Astrocyte (in vitro differentiated cells and primary cell): ENCODE data around the gene XAF1. TPM values are rescaled to one million over a fixed set of nuclear protein-coding genes. Genes with fewer than 3 reads are reported as not detected.

Source experiments
- DNase-seq: peaks from one replicate; pipeline ENCODE4 v3.0.0-alpha.2; 2010; ENCODE audit warnings: low read depth
- FAIRE-seq: peaks from 2 replicates; lab custom pipeline; 2011; peaks lifted over from hg19 to GRCh38; lab: Jason Lieb, UNC
- H2AFZ ChIP-seq: 2 replicates; pipeline ENCODE4 v1.6.0; 2012; ENCODE audit warnings: low read depth, low read length, inconsistent platforms
- H3K27ac ChIP-seq: 2 replicates; pipeline ENCODE4 v1.5.1; 2011; ENCODE audit warnings: low read depth, low read length, inconsistent platforms
- H3K27me3 ChIP-seq: 2 replicates; pipeline ENCODE4 v1.6.0; 2011; ENCODE audit warnings: low read length, inconsistent platforms; ENCODE audit not compliant: insufficient read depth
- H3K36me3 ChIP-seq: 2 replicates; pipeline ENCODE4 v1.5.1; 2011; ENCODE audit warnings: low read length, inconsistent platforms; ENCODE audit not compliant: insufficient read depth
- H3K4me1 ChIP-seq: 2 replicates; pipeline ENCODE4 v1.5.1; 2011; ENCODE audit warnings: low read length, inconsistent platforms; ENCODE audit not compliant: insufficient read depth
- H3K4me2 ChIP-seq: 2 replicates; pipeline ENCODE4 v1.6.0; 2012; ENCODE audit warnings: low read length, inconsistent platforms
- H3K4me3 ChIP-seq: 2 replicates; pipeline ENCODE4 v1.5.1; 2011; ENCODE audit warnings: low read depth, mild to moderate bottlenecking, low read length, inconsistent platforms; ENCODE audit not compliant: insufficient read depth
- H3K79me2 ChIP-seq: 2 replicates; pipeline ENCODE4 v1.6.0; 2012; ENCODE audit warnings: mild to moderate bottlenecking, low read length, inconsistent platforms; ENCODE audit not compliant: insufficient read depth
- H3K9ac ChIP-seq: 2 replicates; pipeline ENCODE4 v1.6.0; 2012; ENCODE audit warnings: mild to moderate bottlenecking, low read length, inconsistent platforms
- H3K9me3 ChIP-seq: 2 replicates; pipeline ENCODE4 v1.5.1; 2012; ENCODE audit warnings: low read depth, mild to moderate bottlenecking, low read length, inconsistent platforms; ENCODE audit not compliant: insufficient read depth
- H4K20me1 ChIP-seq: 2 replicates; pipeline ENCODE4 v1.6.0; 2012; ENCODE audit warnings: low read length, inconsistent platforms; ENCODE audit not compliant: insufficient read depth
- H3K27ac Mint-ChIP-seq: one replicate; pipeline ENCODE4 v1.8.0; 2021; ENCODE audit warnings: mild to moderate bottlenecking, mixed read lengths; ENCODE audit not compliant: unreplicated experiment
- H3K27me3 Mint-ChIP-seq: one replicate; pipeline ENCODE4 v1.8.0; 2021; ENCODE audit warnings: low read depth, mixed read lengths; ENCODE audit not compliant: unreplicated experiment
- H3K36me3 Mint-ChIP-seq: one replicate; pipeline ENCODE4 v1.8.0; 2021; ENCODE audit warnings: low read depth, mixed read lengths; ENCODE audit not compliant: unreplicated experiment
- H3K4me1 Mint-ChIP-seq: one replicate; pipeline ENCODE4 v1.8.0; 2021; ENCODE audit warnings: low read depth, mixed read lengths; ENCODE audit not compliant: unreplicated experiment
- H3K4me3 Mint-ChIP-seq: one replicate; pipeline ENCODE4 v1.8.0; 2021; ENCODE audit warnings: mild to moderate bottlenecking, moderate library complexity, mixed read lengths; ENCODE audit not compliant: unreplicated experiment
- H3K9me3 Mint-ChIP-seq: one replicate; pipeline ENCODE4 v1.8.0; 2021; ENCODE audit warnings: mild to moderate bottlenecking, mixed read lengths; ENCODE audit not compliant: unreplicated experiment
- EZH2 ChIP-seq: IDR thresholded peaks from 2 replicates; pipeline ENCODE4 v1.6.1; 2012; ENCODE audit warnings: mild to moderate bottlenecking, low read length, inconsistent platforms; ENCODE audit not compliant: insufficient read depth
- total RNA-seq: library from RNA; stranded (reverse); gene quantifications from 2 replicates; pipeline ENCODE4 v1.2.1, GENCODE V29; 2021
- TF ChIP-seq, protein P1 (sequence below): IDR thresholded peaks from 2 replicates; pipeline ENCODE4 v1.5.1; 2011; ENCODE audit warnings: low read depth, mild to moderate bottlenecking, inconsistent platforms, low read length, moderate library complexity; ENCODE audit not compliant: insufficient read depth

Gene XAF1
- total RNA-seq, 1 donor from 2014 or later = 50.9 TPM

DNA sequence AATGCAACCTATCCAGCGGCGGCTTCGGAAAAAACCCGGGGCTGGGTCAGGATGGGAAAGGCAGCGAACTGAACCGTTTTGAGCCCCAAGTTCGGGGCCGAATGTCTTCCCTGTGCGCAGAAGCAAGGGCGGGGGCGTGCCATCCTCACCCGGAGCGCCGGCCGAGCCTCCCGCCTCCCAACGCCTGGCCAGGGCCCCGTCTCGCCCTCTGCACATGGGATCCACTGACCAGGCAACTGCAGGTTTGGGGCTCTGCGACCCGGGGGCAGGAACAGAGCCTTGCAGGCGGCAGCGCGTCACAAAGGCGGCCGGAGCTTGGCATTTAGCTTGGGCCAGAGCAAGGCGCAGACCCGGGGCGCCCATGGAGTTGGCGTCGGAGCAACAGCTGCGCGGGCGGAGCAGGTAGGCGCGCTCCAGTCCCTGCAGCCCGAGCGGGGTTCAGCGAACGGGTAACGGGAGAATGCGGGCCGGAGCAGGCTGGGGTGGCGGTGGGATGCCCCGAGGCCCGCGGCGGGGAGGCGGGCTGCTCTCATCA, 20.1 kb downstream of the XAF1 start, which contains the start of gene FBXO39:
Gene FBXO39, plus strand, starts transcription at position 345 of the 535 bp plus-strand sequence. CDS start 3,654 bp downstream, outside the sequence.
- H3K27me3 Mint-ChIP-seq = peaks cover 47% of the 10 kb centered on the region

GRCh38 chr17:6779411-6779810, 23.6 kb downstream of the XAF1 start:
- TF ChIP-seq EZH2 = no peak
- Histone ChIP-seq H3K9me3 (peaks cover 3% of the 10 kb centered on the region), H2AFZ (no peak overlapping the region), H3K4me2 (no peak overlapping the region), H3K79me2 (no peaks in the 10 kb centered on the region), H3K27me3 (peaks cover 15% of the 10 kb centered on the region), H3K36me3 (no peaks in the 10 kb centered on the region), H3K9ac (no peak overlapping the region), H3K4me3 (no peak overlapping the region), H4K20me1 (no peaks in the 10 kb centered on the region), H3K4me1 (no peaks in the 10 kb centered on the region), H3K27ac (no peak overlapping the region)
- Mint-ChIP-seq H3K9me3 (peaks cover 42% of the 10 kb centered on the region), H3K4me3 (no peak overlapping the region), H3K27me3 (peaks cover 55% of the 10 kb centered on the region), H3K36me3 (peaks cover 40% of the 10 kb centered on the region), H3K27ac (no peak overlapping the region), H3K4me1 (peaks cover 2% of the 10 kb centered on the region)
- DNase-seq (no peak), FAIRE-seq (no peak)

More for the DNA sequence above, 20.1 kb downstream of the XAF1 start, which contains the start of gene FBXO39:
- Histone ChIP-seq H3K36me3 (no peaks in the 10 kb centered on the region), H3K79me2 (no peaks in the 10 kb centered on the region), H3K27ac (no peak within 1 kb of the TSS), H3K9ac (no peak within 1 kb of the TSS), H3K27me3 (peaks cover 15% of the 10 kb centered on the region), H2AFZ (peak within 1 kb of the TSS; percentile 56), H3K4me1 (no peaks in the 10 kb centered on the region), H4K20me1 (no peaks in the 10 kb centered on the region), H3K9me3 (peaks cover 3% of the 10 kb centered on the region), H3K4me3 (no peak within 1 kb of the TSS), H3K4me2 (peak within 1 kb of the TSS; percentile 65)
- DNase-seq (no peak), FAIRE-seq (no peak)
- peaks cover 2% of the 10 kb centered on the region for H3K4me1 Mint-ChIP-seq
- peaks cover 53% of the 10 kb centered on the region for H3K9me3 Mint-ChIP-seq
- H3K36me3 Mint-ChIP-seq = peaks cover 62% of the 10 kb centered on the region
- no peak within 1 kb of the TSS for H3K4me3 Mint-ChIP-seq
- TF ChIP-seq, protein P1, sequence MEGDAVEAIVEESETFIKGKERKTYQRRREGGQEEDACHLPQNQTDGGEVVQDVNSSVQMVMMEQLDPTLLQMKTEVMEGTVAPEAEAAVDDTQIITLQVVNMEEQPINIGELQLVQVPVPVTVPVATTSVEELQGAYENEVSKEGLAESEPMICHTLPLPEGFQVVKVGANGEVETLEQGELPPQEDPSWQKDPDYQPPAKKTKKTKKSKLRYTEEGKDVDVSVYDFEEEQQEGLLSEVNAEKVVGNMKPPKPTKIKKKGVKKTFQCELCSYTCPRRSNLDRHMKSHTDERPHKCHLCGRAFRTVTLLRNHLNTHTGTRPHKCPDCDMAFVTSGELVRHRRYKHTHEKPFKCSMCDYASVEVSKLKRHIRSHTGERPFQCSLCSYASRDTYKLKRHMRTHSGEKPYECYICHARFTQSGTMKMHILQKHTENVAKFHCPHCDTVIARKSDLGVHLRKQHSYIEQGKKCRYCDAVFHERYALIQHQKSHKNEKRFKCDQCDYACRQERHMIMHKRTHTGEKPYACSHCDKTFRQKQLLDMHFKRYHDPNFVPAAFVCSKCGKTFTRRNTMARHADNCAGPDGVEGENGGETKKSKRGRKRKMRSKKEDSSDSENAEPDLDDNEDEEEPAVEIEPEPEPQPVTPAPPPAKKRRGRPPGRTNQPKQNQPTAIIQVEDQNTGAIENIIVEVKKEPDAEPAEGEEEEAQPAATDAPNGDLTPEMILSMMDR = no peak
- no peak for TF ChIP-seq EZH2
- H3K27ac Mint-ChIP-seq = no peak within 1 kb of the TSS

GRCh38 chr17:6780001-6780400, 24.2 kb downstream of the XAF1 start:
- H3K27me3 ChIP-seq = peaks cover 15% of the 10 kb centered on the region
- peaks cover 36% of the 10 kb centered on the region for H3K36me3 Mint-ChIP-seq
- H3K27me3 Mint-ChIP-seq = peaks cover 51% of the 10 kb centered on the region

More at GRCh38 chr17:6780001-6780400, 24.2 kb downstream of the XAF1 start:
- Histone ChIP-seq H3K4me2 (no peak overlapping the region), H4K20me1 (no peaks in the 10 kb centered on the region), H3K36me3 (no peaks in the 10 kb centered on the region), H3K9ac (no peak overlapping the region), H2AFZ (no peak overlapping the region), H3K9me3 (no peaks in the 10 kb centered on the region), H3K79me2 (no peaks in the 10 kb centered on the region), H3K4me1 (no peaks in the 10 kb centered on the region), H3K27ac (no peak overlapping the region), H3K4me3 (no peak overlapping the region)
- H3K4me1 Mint-ChIP-seq = peaks cover 2% of the 10 kb centered on the region
- H3K4me3 Mint-ChIP-seq = no peak overlapping the region
- H3K27ac Mint-ChIP-seq = no peak overlapping the region
- TF ChIP-seq, protein P1 = no peak
- TF ChIP-seq EZH2 = no peak
- DNase-seq (no peak), FAIRE-seq (no peak)
- peaks cover 39% of the 10 kb centered on the region for H3K9me3 Mint-ChIP-seq
